Brain microvascular endothelial cell (primary cell): ENCODE data around the gene UHMK1.
"Not testable (repeated sequence)": the region's sequence is repeated elsewhere in the genome, so short reads cannot be mapped to it uniquely, and the experiment has no call there.

Experiments
- DNase-seq: peaks from one replicate; pipeline ENCODE4 v3.0.0-alpha.2; 2020
- H3K27ac ChIP-seq: fragments of 250-450 bp; sonication (Bioruptor Pico); 2 replicates; pipeline ENCODE4 v1.5.1; 2020; ENCODE audit warnings: mild to moderate bottlenecking, moderate library complexity
- H3K27me3 ChIP-seq: fragments of 250-450 bp; sonication (Bioruptor Pico); replicated peaks from 2 replicates; pipeline ENCODE4 v1.5.1; 2020; ENCODE audit warnings: mild to moderate bottlenecking
- H3K36me3 ChIP-seq: fragments of 250-450 bp; sonication (Bioruptor Pico); replicated peaks from 2 replicates; pipeline ENCODE4 v1.5.1; 2020; ENCODE audit warnings: mild to moderate bottlenecking
- H3K4me3 ChIP-seq: 2 replicates; pipeline ENCODE4 v1.5.1; 2011; ENCODE audit warnings: low read depth, mild to moderate bottlenecking, control low read depth, low read length, moderate library complexity
- CTCF ChIP-seq: IDR thresholded peaks from 2 replicates; pipeline ENCODE4 v1.5.1; 2011; ENCODE audit warnings: low read depth, mild to moderate bottlenecking, moderate library complexity, low read length, control low read depth, inconsistent platforms; ENCODE audit errors: missing control alignments
- in situ Hi-C: cut with HindIII; loops from 2 replicates; pipeline ENCODE4 v1.10.0; 2017; ENCODE audit warnings: low sequenced_read_pairs, low pct_ligation_motif_present

UHMK1 gene

GRCh38 chr1:162565460-162565859 is 67.8 kb downstream of the UHMK1 start:
- no peak for TF ChIP-seq CTCF
- Histone ChIP-seq H3K36me3 (peaks cover 31% of the 10 kb centered on the region), H3K27ac (no peak overlapping the region), H3K4me3 (no peak overlapping the region), H3K27me3 (no peaks in the 10 kb centered on the region)
- in situ Hi-C loops, result no loop called here
- no peak for DNase-seq

GRCh38 chr1:162566870-162567269 is 69.3 kb downstream of the UHMK1 start:
- Histone ChIP-seq H3K36me3 (peaks cover 34% of the 10 kb centered on the region), H3K27ac (no peak overlapping the region), H3K27me3 (no peaks in the 10 kb centered on the region), H3K4me3 (no peak overlapping the region)
- DNase-seq, result no peak
- no peak for TF ChIP-seq CTCF
- in situ Hi-C loops, result no loop called here

GRCh38 chr1:162568802-162569201 is 71.2 kb downstream of the UHMK1 start:
- no peak for DNase-seq
- in situ Hi-C loops, result no loop called here
- H3K27ac ChIP-seq, result no peak overlapping the region
- TF ChIP-seq CTCF, result no peak
- peaks cover 41% of the 10 kb centered on the region for H3K36me3 ChIP-seq
- H3K4me3 ChIP-seq, result no peak overlapping the region
- no peaks in the 10 kb centered on the region for H3K27me3 ChIP-seq

- no peak for TF ChIP-seq CTCF
- no peak overlapping the region for H3K4me3 ChIP-seq
- DNase-seq, result no peak
Measured at GRCh38 chr1:162570718-162571117, 73.1 kb downstream of the UHMK1 start.

GRCh38 chr1:162571121-162571520 is 73.5 kb downstream of the UHMK1 start:
- H3K27ac ChIP-seq, H3K4me3 ChIP-seq, H3K27me3 ChIP-seq, DNase-seq, in situ Hi-C loops: not testable (repeated sequence)
- H3K36me3 ChIP-seq, result peaks cover 41% of the 10 kb centered on the region

More at GRCh38 chr1:162570718-162571117, 73.1 kb downstream of the UHMK1 start:
- in situ Hi-C loops, result no loop called here
- Histone ChIP-seq H3K27me3 (no peaks in the 10 kb centered on the region), H3K36me3 (peaks cover 41% of the 10 kb centered on the region), H3K27ac (no peak overlapping the region)

GRCh38 chr1:162571696-162572095 is 74.1 kb downstream of the UHMK1 start:
- no peak overlapping the region for H3K27ac ChIP-seq
- in situ Hi-C loops, result no loop called here

More at GRCh38 chr1:162571696-162572095, 74.1 kb downstream of the UHMK1 start:
- Histone ChIP-seq H3K36me3 (peaks cover 40% of the 10 kb centered on the region), H3K4me3 (no peak overlapping the region), H3K27me3 (no peaks in the 10 kb centered on the region)
- TF ChIP-seq CTCF, result no peak
- DNase-seq, result no peak
